HEK293T (cell line): ENCODE measurements around the gene ADAMTS17.

Experiments
- FOXA1 ChIP-seq: fragments of 450-650 bp; IDR thresholded peaks from 2 replicates; pipeline ENCODE4 v1.6.1; 2016; ENCODE audit warnings: mild to moderate bottlenecking
- FOXK2 ChIP-seq: fragments of 450-650 bp; IDR thresholded peaks from 2 replicates; pipeline ENCODE4 v1.6.1; 2016; ENCODE audit warnings: mild to moderate bottlenecking
- HDGF ChIP-seq: fragments of 450-650 bp; IDR thresholded peaks from 2 replicates; pipeline ENCODE4 v1.6.1; 2017; ENCODE audit warnings: antibody characterized with exemption, borderline replicate concordance
- PKNOX1 ChIP-seq: fragments of 450-650 bp; IDR thresholded peaks from 2 replicates; pipeline ENCODE4 v1.6.1; 2016
- SP1 ChIP-seq: fragments of 450-650 bp; IDR thresholded peaks from 2 replicates; pipeline ENCODE4 v1.6.1; 2017
- SUZ12 ChIP-seq: fragments of 450-650 bp; IDR thresholded peaks from 2 replicates; pipeline ENCODE4 v1.6.1; 2016; ENCODE audit warnings: mild to moderate bottlenecking
- TARDBP ChIP-seq: fragments of 450-650 bp; IDR thresholded peaks from 2 replicates; pipeline ENCODE4 v1.6.1; 2016

- TF ChIP-seq FOXK2 (no peak), SP1 (no peak), TARDBP (no peak), FOXA1 (no peak), SUZ12 (no peak), HDGF (no peak), PKNOX1 (no peak)
Observed at GRCh38 chr15:100090411-100090810, 251.4 kb downstream of the ADAMTS17 start.
